GM20000 (cell line): Measurements from ENCODE around the gene TAS1R2.
A peak's percentile ranks its signal among the peaks of the same experiment; 100 is the strongest.

Experiments used
- DNase-seq: peaks from one replicate; pipeline ENCODE4 v3.0.0; 2012; ENCODE audit warnings: low spot score
- TF ChIP-seq, protein P1 (sequence below): IDR thresholded peaks from 2 replicates; pipeline ENCODE4 v1.5.1; 2012; ENCODE audit warnings: mild to moderate bottlenecking, control low read depth; ENCODE audit errors: extremely low read depth, missing control alignments

The TAS1R2 gene

DNA sequence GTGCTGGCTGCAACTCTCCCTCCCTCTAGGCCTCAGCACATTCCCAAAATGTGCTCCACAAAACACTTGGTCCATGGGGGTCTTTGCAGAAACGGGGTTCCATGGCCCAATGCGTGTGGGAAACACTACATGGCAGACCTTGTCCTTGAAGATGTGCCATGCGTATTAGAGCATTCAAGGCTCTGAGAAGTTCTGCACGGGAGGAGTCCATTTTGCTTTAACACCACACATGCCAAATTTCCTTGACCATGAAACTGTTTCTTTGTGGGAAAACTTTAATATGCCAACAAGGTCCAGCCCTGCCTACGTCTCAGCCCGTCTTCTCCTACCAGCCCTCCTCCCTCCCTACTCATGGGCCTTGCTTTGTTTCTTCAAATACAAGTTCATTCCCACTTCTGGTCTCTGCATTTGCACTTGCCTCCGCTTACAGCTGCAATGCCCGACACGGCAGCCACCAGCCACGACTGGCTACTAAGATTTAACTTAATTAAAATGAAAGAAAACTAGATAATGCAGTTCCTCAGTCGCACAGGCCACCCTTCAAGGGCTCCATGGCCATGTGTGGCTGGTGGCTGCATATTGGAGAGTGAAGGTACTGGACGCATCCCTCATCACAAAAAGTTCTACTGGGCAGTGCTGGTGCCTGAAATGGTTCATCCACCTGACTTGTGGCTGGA is 19.2 kb upstream of the TAS1R2 start:
- TF ChIP-seq, protein P1, sequence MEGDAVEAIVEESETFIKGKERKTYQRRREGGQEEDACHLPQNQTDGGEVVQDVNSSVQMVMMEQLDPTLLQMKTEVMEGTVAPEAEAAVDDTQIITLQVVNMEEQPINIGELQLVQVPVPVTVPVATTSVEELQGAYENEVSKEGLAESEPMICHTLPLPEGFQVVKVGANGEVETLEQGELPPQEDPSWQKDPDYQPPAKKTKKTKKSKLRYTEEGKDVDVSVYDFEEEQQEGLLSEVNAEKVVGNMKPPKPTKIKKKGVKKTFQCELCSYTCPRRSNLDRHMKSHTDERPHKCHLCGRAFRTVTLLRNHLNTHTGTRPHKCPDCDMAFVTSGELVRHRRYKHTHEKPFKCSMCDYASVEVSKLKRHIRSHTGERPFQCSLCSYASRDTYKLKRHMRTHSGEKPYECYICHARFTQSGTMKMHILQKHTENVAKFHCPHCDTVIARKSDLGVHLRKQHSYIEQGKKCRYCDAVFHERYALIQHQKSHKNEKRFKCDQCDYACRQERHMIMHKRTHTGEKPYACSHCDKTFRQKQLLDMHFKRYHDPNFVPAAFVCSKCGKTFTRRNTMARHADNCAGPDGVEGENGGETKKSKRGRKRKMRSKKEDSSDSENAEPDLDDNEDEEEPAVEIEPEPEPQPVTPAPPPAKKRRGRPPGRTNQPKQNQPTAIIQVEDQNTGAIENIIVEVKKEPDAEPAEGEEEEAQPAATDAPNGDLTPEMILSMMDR, result no peak
- no peak for DNase-seq

DNA sequence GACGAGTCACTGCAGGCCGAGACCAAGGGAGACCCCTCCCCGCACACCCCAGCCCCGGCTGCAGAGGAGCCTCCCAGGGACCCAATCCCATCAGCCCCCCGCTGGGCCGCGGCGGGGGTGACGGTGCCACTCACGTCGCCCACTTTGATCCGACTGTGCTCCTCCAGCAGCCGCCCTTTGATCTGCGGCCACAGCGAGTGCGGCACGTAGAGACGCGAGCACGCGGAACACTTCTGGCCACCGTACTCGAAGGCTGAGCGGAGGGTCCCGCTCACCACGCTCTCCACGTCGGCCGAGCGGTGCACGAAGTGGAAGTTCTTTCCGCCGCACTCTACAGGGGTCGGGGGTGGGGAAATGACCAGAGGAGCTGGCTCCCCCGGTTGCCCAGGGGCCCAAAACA is 17.8 kb upstream of the TAS1R2 start:
- TF ChIP-seq, protein P1, result no peak
- DNase-seq, result no peak

DNA sequence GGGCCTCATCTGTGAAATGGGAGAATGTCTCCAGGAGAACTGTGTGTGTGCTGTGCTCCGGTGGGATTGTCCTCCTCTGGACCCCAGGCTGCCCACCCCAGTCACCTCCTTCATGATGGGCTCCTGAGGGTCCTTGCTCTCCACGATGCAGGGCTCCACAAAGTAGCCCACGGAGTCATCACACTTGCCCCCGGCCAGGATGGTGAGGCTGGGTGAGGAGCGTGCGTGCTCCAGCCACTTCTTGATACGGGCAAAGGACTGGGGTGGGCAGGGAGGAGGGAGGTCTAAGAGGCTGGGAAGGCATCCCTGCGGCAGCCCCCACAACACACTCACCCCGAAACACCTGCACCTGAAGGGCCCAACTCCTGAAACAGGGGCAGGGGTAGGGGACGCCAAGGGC is 16.8 kb upstream of the TAS1R2 start:
- DNase-seq, result no peak
- TF ChIP-seq, protein P1, result no peak

DNA sequence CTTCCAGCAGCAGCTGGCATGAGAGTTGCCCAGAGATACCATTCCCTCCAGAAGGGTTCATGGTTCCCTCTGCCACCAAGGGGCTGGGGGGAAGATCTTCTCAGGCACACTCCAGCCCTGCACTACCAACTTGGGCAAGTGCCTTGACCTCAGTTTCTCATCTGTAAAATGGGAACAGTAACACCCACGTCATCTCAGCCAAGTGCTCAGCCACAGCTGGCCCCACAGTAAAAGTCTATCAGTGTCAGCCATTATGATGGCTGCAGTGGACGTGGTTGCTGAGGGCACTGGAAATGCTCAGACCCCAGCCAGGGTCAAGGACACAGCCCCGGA is 16.3 kb upstream of the TAS1R2 start:
- TF ChIP-seq, protein P1, result no peak
- no peak for DNase-seq

DNA sequence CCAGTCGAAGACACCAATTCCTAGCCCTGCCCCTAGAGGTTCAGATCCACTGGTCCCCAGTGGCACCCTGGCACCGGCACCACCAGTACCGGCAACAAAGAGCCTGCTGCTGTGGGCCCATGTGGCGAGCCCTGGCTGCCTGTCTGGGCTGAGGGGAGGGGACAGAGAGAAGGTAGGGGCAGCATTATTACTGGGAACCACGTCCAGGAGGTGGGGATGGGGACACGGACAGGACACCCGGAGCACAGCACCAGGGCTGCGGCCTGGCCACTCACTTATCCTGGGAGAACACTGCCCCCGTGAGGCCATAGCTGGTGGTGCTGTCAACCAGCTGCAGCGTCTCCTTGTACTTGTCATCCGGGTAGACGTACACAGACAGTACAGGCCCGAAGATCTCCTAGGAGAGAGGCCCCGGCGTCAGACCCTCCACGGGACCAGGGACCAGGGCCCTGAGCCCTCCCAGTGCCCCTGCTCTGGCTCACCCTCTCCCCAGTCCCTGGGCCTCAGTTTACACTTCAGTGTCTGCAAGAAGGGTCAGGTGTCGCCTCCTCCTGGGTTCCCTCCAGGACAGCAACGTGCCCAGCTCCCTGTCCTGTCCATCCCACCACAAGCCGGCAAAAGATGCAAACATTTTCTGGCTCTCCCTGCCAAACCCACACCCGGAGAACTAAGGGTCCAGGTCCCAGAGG is 15.8 kb upstream of the TAS1R2 start:
- TF ChIP-seq, protein P1, result peak; percentile 74
- DNase-seq, result peak; percentile 88

DNA sequence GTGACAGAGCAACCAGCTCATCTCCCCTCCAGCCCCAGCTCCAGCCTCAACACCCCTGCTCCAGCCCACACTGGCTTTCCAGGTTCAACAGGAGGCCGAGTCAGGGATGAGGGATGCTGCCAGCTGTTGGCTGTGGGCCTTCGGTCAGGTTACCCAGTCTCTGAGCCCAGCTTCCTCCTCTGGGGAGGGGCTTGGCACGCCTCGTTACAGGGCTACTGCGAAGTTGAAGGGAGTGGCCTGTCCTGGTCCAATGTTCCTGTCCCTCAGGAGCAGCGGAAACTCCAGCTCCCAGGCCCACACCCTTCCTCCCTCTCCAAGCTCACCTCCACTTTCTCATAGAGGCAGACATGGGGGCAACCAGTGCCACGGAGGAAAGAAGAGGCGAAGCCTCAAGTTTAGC is 15.1 kb upstream of the TAS1R2 start:
- no peak for DNase-seq
- TF ChIP-seq, protein P1, result no peak

DNA sequence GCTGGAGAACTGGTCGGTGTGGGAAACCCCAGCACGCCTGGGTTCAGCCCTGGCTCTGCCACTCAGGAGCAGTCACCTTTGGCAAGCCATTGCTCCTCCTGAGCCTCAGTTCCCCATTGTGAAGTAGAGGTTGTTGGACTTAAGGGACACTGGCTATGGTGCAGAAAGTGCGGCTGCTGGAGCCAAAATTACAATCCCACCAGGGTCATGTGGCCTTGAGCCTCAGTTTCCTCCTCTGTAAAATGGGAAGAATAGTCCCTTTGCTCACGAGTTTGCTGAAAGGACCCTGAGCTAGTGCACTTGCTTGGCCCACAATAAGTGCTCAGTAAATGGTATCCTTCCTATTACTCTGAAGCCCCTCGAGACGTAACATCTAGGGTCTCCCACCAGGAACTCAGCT is 14.6 kb upstream of the TAS1R2 start:
- TF ChIP-seq, protein P1, result no peak
- DNase-seq, result no peak
